GM12878 (cell line): ENCODE results near the gene DDAH1. TPM values are rescaled to one million over a fixed set of nuclear protein-coding genes. Genes with fewer than 3 reads are reported as not detected.
A peak's percentile ranks its signal among the peaks of the same experiment; 100 is the strongest.

ENCODE experiments used
- ATAC-seq: fragments of 200-7000 bp; cut with Tn5 transposase; 3 replicates; pipeline ENCODE4 v1.9.1; 2020; ENCODE audit warnings: mild to moderate bottlenecking, moderate library complexity
- BruUV-seq: library from RNA; stranded (reverse); fragments of 400-500 nt; replicated peaks from 2 replicates; lab custom pipeline; 2021; lab: Mats Ljungman, UMichigan
- CTCF ChIA-PET: fragments of 300-600 bp; sonication (Branson Sonifier 250); formaldehyde crosslinking; extraction: SDS; loops from one replicate; lab custom pipeline; 2021; ENCODE audit warnings: inconsistent platforms; lab: Yijun Ruan, JAX
- POLR2A ChIA-PET: fragments of 350-600 bp; formaldehyde crosslinking; extraction: SDS; loops from one replicate; lab custom pipeline; 2021; ENCODE audit warnings: inconsistent platforms; lab: Charles Lee
- RAD21 ChIA-PET: fragments of 300-600 bp; sonication (Branson Sonifier 250); formaldehyde crosslinking; loops from one replicate; lab custom pipeline; 2023; ENCODE audit warnings: antibody characterized with exemption; ENCODE audit not compliant: unreplicated experiment; lab: Charles Lee
- SMC1A ChIA-PET: fragments of 300-600 bp; sonication (Branson Sonifier 250); formaldehyde crosslinking; loops from one replicate; lab custom pipeline; 2023; ENCODE audit not compliant: unreplicated experiment, uncharacterized antibody; lab: Charles Lee
- DNase-seq: peaks from one replicate; pipeline ENCODE4 v3.0.0-alpha.2; 2011; ENCODE audit warnings: low read depth, low spot score
- FAIRE-seq: peaks from 3 replicates; lab custom pipeline; 2011; peaks lifted over from hg19 to GRCh38; lab: Jason Lieb, UNC
- H2AFZ ChIP-seq: 2 replicates; pipeline ENCODE4 v1.6.0; 2011; ENCODE audit warnings: low read depth, low read length, control low read depth; ENCODE audit not compliant: control insufficient read depth
- H3K27ac ChIP-seq: 2 replicates; pipeline ENCODE4 v1.5.1; 2011; ENCODE audit warnings: control low read depth; ENCODE audit not compliant: control insufficient read depth, insufficient read depth
- H3K27me3 ChIP-seq, 2 experiments: replicated peaks in 1 of 2; 2 replicates each; pipeline versions ENCODE4 v1.6.0 to v1.6.1; 2011; ENCODE audit warnings: low read length in 1 of 2; ENCODE audit not compliant: control insufficient read depth in 2 of 2, insufficient read depth in 2 of 2
- H3K36me3 ChIP-seq, 2 experiments: 2 replicates each; pipeline ENCODE4 v1.5.1; 2011; ENCODE audit warnings: low read length in 1 of 2; ENCODE audit not compliant: control insufficient read depth in 2 of 2, insufficient read depth in 2 of 2
- H3K4me1 ChIP-seq: 2 replicates; pipeline ENCODE4 v1.6.1; 2011; ENCODE audit warnings: mild to moderate bottlenecking, low read length, moderate library complexity, mixed read lengths; ENCODE audit not compliant: control insufficient read depth, insufficient read depth
- H3K4me2 ChIP-seq: 2 replicates; pipeline ENCODE4 v1.6.0; 2011; ENCODE audit warnings: control low read depth; ENCODE audit not compliant: control insufficient read depth, insufficient read depth
- H3K4me3 ChIP-seq: fragments of 200-600 bp; sonication (generic); 2 replicates; pipeline ENCODE4 v1.5.1; 2016
- H3K79me2 ChIP-seq: 2 replicates; pipeline ENCODE4 v1.6.0; 2011; ENCODE audit warnings: low read length; ENCODE audit not compliant: control insufficient read depth, insufficient read depth
- H3K9ac ChIP-seq: 2 replicates; pipeline ENCODE4 v1.8.0; 2011; ENCODE audit warnings: low read length, control low read depth, mixed read lengths; ENCODE audit not compliant: control insufficient read depth, insufficient read depth
- H3K9me3 ChIP-seq: replicated peaks from 3 replicates; pipeline ENCODE4 v1.5.1; 2011; ENCODE audit warnings: mild to moderate bottlenecking, low read length; ENCODE audit not compliant: control insufficient read depth, insufficient read depth
- H4K20me1 ChIP-seq: 2 replicates; pipeline ENCODE4 v1.6.0; 2011; ENCODE audit not compliant: control insufficient read depth, insufficient read depth
- BHLHE40 ChIP-seq, 2 experiments: fragments of 450-650 bp in 1 of 2; IDR thresholded peaks; 2 replicates each; pipeline ENCODE4 v1.6.1; 2011 to 2017; ENCODE audit warnings: low read depth in 2 of 2, borderline replicate concordance in 1 of 2, improper control_type of control experiment in 1 of 2, low read length in 1 of 2, mild to moderate bottlenecking in 1 of 2
- FOS ChIP-seq: IDR thresholded peaks from 3 replicates; pipeline ENCODE4 v1.6.1; 2011; ENCODE audit warnings: borderline replicate concordance; ENCODE audit not compliant: insufficient read length; ENCODE audit errors: extremely low read depth
- FOXM1 ChIP-seq: IDR thresholded peaks from 2 replicates; pipeline ENCODE4 v1.6.1; 2012; ENCODE audit warnings: low read depth, mild to moderate bottlenecking, inconsistent platforms, low read length, moderate library complexity
- HCFC1 ChIP-seq: fragments of 150-350 bp; IDR thresholded peaks from 2 replicates; pipeline ENCODE4 v1.6.1; 2014; ENCODE audit warnings: low read length
- NRF1 ChIP-seq: conservative IDR thresholded peaks from 2 replicates; pipeline ENCODE4 v1.6.1; 2011; ENCODE audit warnings: mild to moderate bottlenecking, low read depth, low read length, improper control_type of control experiment
- RAD21 ChIP-seq: IDR thresholded peaks from 2 replicates; pipeline ENCODE4 v1.6.1; 2011; ENCODE audit warnings: mild to moderate bottlenecking, low read depth, low read length, moderate library complexity; ENCODE audit not compliant: insufficient read depth
- RCOR1 ChIP-seq: conservative IDR thresholded peaks from 2 replicates; pipeline ENCODE4 v1.6.1; 2012; ENCODE audit warnings: low read depth, low read length, improper control_type of control experiment
- SMARCA5 ChIP-seq: fragments of 450-650 bp; IDR thresholded peaks from 2 replicates; pipeline ENCODE4 v1.6.1; 2017; ENCODE audit warnings: mild to moderate bottlenecking
- SMC3 ChIP-seq: IDR thresholded peaks from 2 replicates; pipeline ENCODE4 v1.6.1; 2011; ENCODE audit warnings: low read length, improper control_type of control experiment, borderline replicate concordance
- WGBS: methylation state at CpG from one replicate; pipeline ENCODE4 v1.1.6; 2016; ENCODE audit warnings: low lambda C conversion rate; ENCODE audit not compliant: insufficient replicate concordance, insufficient coverage; ENCODE audit errors: missing lambda C conversion rate; 5-methylcytosine and 5-hydroxymethylcytosine counted together
- in situ Hi-C: fragments of 300-500 bp; cut with MboI; formaldehyde crosslinking; loops from 9 replicates; pipeline ENCODE4 v1.14.3; 2018; ENCODE audit warnings: mixed read lengths
- intact Hi-C: fragments of 100-400 bp; cut with micrococcal nuclease; formaldehyde crosslinking; loops from one replicate; pipeline ENCODE4 v1.14.2; 2022; ENCODE audit not compliant: unreplicated experiment
- polyA plus RNA-seq, 11 experiments: library from polyadenylated mRNA; depleted of rRNA in 4 of 11; unstranded in 6 of 11; stranded (reverse) in 5 of 11; fragments of >200 nt; fragmentation: Nextera tagmentation in 4 of 11; fragmentation: Illumina TruSeq in 1 of 11; extraction: Ambion mirVana in 4 of 11; extraction: Trizol in 1 of 11; gene quantifications; 1 replicate in 1 of 11; 2 replicates in 10 of 11; pipeline versions ENCODE4 v1.2.1 to v1.2.3, GENCODE V29; 2011 to 2016; ENCODE audit warnings: inconsistent platforms in 2 of 11, missing spikeins in 2 of 11, low read depth in 1 of 11
- total RNA-seq, 4 experiments: library from RNA; depleted of rRNA in 3 of 4; stranded (reverse); fragments of >200 nt in 3 of 4; fragmentation: Illumina TruSeq in 1 of 4; extraction: Trizol in 1 of 4; gene quantifications; 2 replicates each; pipeline versions ENCODE4 v1.2.1 to v1.2.3, GENCODE V29; 2013 to 2021
- TF ChIP-seq, protein P1 (sequence below), 3 experiments: IDR thresholded peaks in 2 of 3; conservative IDR thresholded peaks in 1 of 3; 2 replicates each; pipeline ENCODE4 v1.5.1; 2011; ENCODE audit warnings: low read depth in 3 of 3, low read length in 3 of 3, mild to moderate bottlenecking in 3 of 3, control low read depth in 2 of 3, moderate library complexity in 2 of 3, inconsistent platforms in 1 of 3, mixed read lengths in 1 of 3; ENCODE audit not compliant: control insufficient read depth in 2 of 3, insufficient read depth in 1 of 3; ENCODE audit errors: extremely low read depth in 1 of 3
- TF ChIP-seq, protein P2 (sequence below): fragments of 450-650 bp; IDR thresholded peaks from 2 replicates; pipeline ENCODE4 v1.6.1; 2017; ENCODE audit warnings: mild to moderate bottlenecking, low read depth, inconsistent platforms; ENCODE audit not compliant: poor library complexity, severe bottlenecking
- TF ChIP-seq, protein P3 (sequence below): IDR thresholded peaks from 2 replicates; pipeline ENCODE4 v1.6.1; 2012; ENCODE audit warnings: mild to moderate bottlenecking, low read depth, low read length

Gene DDAH1
- total and polyA plus RNA-seq, 10 of the 15 experiments (the other 5 are each of a cell fraction or from before 2014, with no cell fraction given) = 0.07 to 0.88 (median 0.27) TPM; not detected in 6

DNA sequence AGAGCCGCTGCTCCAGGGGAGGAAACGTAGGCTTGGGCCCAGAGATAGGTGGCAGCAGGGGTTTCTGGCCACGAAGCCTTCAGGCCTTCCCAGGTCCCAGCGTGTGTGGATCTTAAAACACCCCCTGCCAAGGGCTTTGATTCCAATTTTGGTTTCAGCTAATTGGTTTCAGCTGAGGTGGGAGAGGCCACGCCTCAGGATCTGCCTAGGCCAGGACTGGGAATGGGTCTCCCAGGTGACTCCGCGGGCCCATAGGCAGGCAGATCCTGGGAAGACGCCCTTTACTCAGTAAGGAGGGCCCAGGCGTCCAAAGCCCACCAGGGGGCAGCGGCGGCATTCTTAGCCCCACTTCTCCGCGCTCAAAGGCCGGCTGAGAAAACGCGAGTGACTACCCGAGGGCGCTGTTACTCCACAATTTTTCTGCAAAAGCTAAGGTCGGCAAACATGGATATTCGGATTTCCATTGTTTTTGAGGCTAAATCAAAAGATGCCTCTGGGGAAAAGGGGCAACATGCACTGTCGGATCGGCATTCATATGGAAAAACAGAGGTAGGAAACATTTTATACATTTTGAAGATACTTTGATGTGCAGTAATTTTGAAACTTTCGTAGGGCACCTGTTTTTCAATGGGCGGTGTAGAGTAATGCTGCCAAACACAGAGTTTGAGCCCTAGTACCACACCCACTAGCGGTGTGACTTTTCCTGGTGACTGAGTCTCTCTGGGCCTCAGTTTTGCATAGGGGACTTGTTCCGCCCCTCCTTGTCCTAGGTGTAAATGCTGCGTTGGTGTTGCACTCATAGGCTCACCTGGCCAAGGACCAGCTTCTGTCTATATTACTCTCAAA is 156.7 kb downstream of the DDAH1 start:
- in situ Hi-C loops (loop anchor here (10.0 to 25.0 kb wide), 2 partner anchors 387 to 704 kb away; no protein-coding TSS in a partner anchor), intact Hi-C loops (loop anchor here (2.0 to 10.0 kb wide), 4 partner anchors 91 to 711 kb away; no protein-coding TSS in a partner anchor)
- Histone ChIP-seq H3K27ac (no peak overlapping the region), H3K9me3 (no peaks in the 10 kb centered on the region), H2AFZ (peak overlapping the region; percentile 26; the same call in 1 of the 2 replicates), H3K9ac (no peak overlapping the region), H3K4me1 (peaks cover 5% of the 10 kb centered on the region), H3K27me3 (peaks cover 0 to 4% of the 10 kb centered on the region in 2 experiments; a peak in 2 of 4 replicates), H3K36me3 (no peaks in the 10 kb centered on the region), H4K20me1 (no peaks in the 10 kb centered on the region), H3K4me2 (peak overlapping the region; percentile 83), H3K79me2 (no peaks in the 10 kb centered on the region), H3K4me3 (no peak overlapping the region)
- FAIRE-seq (no peak), DNase-seq (no peak), ATAC-seq (peak; percentile 98)
- CTCF ChIA-PET = interaction anchor here (0.6 to 2.3 kb wide), 12 partner anchors 11 to 711 kb away, joined by 3 to 12 read pairs (median 4); no protein-coding TSS in a partner anchor
- RAD21 ChIA-PET = interaction anchor here (0.5 to 2.2 kb wide), 3 partner anchors 458 to 711 kb away, joined by 3 to 6 read pairs (median 5); no protein-coding TSS in a partner anchor
- POLR2A ChIA-PET = no interaction called here
- no TSS peak for BruUV-seq
- WGBS = 8% methylated on average over 27 of the region's 27 CpGs
- TF ChIP-seq NRF1 = no peak
- TF ChIP-seq FOS = no peak
- TF ChIP-seq, protein P1, sequence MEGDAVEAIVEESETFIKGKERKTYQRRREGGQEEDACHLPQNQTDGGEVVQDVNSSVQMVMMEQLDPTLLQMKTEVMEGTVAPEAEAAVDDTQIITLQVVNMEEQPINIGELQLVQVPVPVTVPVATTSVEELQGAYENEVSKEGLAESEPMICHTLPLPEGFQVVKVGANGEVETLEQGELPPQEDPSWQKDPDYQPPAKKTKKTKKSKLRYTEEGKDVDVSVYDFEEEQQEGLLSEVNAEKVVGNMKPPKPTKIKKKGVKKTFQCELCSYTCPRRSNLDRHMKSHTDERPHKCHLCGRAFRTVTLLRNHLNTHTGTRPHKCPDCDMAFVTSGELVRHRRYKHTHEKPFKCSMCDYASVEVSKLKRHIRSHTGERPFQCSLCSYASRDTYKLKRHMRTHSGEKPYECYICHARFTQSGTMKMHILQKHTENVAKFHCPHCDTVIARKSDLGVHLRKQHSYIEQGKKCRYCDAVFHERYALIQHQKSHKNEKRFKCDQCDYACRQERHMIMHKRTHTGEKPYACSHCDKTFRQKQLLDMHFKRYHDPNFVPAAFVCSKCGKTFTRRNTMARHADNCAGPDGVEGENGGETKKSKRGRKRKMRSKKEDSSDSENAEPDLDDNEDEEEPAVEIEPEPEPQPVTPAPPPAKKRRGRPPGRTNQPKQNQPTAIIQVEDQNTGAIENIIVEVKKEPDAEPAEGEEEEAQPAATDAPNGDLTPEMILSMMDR (IDR thresholded peaks at IDR 0.05 in 2 of 3, conservative IDR thresholded peaks at IDR 0.05 in 1 of 3; ENCODE audit: control insufficient read depth in 2 of 3, extremely low read depth in 1 of 3, insufficient read depth in 1 of 3, low read depth in 3 of 3, low read length in 3 of 3) = peak; percentile 88 to 91 (median 90)
- TF ChIP-seq SMARCA5 = 0 out of 2 replicates have a peak, but pooled peaks have one; percentile 27
- TF ChIP-seq, protein P2, sequence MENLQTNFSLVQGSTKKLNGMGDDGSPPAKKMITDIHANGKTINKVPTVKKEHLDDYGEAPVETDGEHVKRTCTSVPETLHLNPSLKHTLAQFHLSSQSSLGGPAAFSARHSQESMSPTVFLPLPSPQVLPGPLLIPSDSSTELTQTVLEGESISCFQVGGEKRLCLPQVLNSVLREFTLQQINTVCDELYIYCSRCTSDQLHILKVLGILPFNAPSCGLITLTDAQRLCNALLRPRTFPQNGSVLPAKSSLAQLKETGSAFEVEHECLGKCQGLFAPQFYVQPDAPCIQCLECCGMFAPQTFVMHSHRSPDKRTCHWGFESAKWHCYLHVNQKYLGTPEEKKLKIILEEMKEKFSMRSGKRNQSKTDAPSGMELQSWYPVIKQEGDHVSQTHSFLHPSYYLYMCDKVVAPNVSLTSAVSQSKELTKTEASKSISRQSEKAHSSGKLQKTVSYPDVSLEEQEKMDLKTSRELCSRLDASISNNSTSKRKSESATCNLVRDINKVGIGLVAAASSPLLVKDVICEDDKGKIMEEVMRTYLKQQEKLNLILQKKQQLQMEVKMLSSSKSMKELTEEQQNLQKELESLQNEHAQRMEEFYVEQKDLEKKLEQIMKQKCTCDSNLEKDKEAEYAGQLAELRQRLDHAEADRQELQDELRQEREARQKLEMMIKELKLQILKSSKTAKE = no peak
- TF ChIP-seq SMC3 = peak; percentile 79
- TF ChIP-seq RAD21 = peak; percentile 86
- TF ChIP-seq RCOR1 = 0 out of 2 replicates have a peak, but pooled peaks have one; percentile 38
- TF ChIP-seq FOXM1 = peak; percentile 29; the same call in 1 of the 2 replicates
- 0 out of 4 replicates have a peak, but pooled peaks of 1 of the 2 experiments have one; percentile 27 for TF ChIP-seq BHLHE40 (IDR thresholded peaks at IDR 0.05; ENCODE audit: borderline replicate concordance in 1 of 2, low read depth in 2 of 2, low read length in 1 of 2)
- TF ChIP-seq HCFC1 = no peak
- TF ChIP-seq, protein P3, sequence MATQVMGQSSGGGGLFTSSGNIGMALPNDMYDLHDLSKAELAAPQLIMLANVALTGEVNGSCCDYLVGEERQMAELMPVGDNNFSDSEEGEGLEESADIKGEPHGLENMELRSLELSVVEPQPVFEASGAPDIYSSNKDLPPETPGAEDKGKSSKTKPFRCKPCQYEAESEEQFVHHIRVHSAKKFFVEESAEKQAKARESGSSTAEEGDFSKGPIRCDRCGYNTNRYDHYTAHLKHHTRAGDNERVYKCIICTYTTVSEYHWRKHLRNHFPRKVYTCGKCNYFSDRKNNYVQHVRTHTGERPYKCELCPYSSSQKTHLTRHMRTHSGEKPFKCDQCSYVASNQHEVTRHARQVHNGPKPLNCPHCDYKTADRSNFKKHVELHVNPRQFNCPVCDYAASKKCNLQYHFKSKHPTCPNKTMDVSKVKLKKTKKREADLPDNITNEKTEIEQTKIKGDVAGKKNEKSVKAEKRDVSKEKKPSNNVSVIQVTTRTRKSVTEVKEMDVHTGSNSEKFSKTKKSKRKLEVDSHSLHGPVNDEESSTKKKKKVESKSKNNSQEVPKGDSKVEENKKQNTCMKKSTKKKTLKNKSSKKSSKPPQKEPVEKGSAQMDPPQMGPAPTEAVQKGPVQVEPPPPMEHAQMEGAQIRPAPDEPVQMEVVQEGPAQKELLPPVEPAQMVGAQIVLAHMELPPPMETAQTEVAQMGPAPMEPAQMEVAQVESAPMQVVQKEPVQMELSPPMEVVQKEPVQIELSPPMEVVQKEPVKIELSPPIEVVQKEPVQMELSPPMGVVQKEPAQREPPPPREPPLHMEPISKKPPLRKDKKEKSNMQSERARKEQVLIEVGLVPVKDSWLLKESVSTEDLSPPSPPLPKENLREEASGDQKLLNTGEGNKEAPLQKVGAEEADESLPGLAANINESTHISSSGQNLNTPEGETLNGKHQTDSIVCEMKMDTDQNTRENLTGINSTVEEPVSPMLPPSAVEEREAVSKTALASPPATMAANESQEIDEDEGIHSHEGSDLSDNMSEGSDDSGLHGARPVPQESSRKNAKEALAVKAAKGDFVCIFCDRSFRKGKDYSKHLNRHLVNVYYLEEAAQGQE = no peak
- SMC1A ChIA-PET = interaction anchor here (1.0 to 2.5 kb wide), 4 partner anchors 238 to 710 kb away, joined by 3 to 9 read pairs (median 4); no protein-coding TSS in a partner anchor
